Loucy (cell line): ENCODE measurements around the gene APOL6.
A peak's percentile ranks its signal among the peaks of the same experiment; 100 is the strongest.

Experiments used
- H2AFZ ChIP-seq: fragments of 200-600 bp; sonication (generic); 2 replicates; pipeline ENCODE4 v1.6.0; 2016; ENCODE audit warnings: antibody characterized with exemption, mild to moderate bottlenecking, low read length, moderate library complexity
- H3F3A ChIP-seq: fragments of 200-600 bp; 2 replicates; pipeline ENCODE4 v1.6.0; 2016; ENCODE audit warnings: antibody characterized with exemption, low read depth, mild to moderate bottlenecking
- H3K27me3 ChIP-seq: fragments of 200-600 bp; sonication (generic); 2 replicates; pipeline ENCODE4 v1.6.1; 2014; ENCODE audit warnings: low read length, mild to moderate bottlenecking; ENCODE audit not compliant: insufficient read depth, poor library complexity, severe bottlenecking
- H3K36me3 ChIP-seq: fragments of 200-600 bp; sonication (generic); 2 replicates; pipeline ENCODE4 v1.6.1; 2016; ENCODE audit warnings: low read length; ENCODE audit not compliant: insufficient read depth
- H3K4me1 ChIP-seq: fragments of 200-600 bp; sonication (generic); 2 replicates; pipeline ENCODE4 v1.5.1; 2014; ENCODE audit warnings: low read length, mild to moderate bottlenecking; ENCODE audit not compliant: insufficient read depth, poor library complexity, severe bottlenecking
- H3K4me2 ChIP-seq: fragments of 200-600 bp; sonication (generic); 2 replicates; pipeline ENCODE4 v1.6.0; 2014; ENCODE audit warnings: antibody characterized with exemption, low read length, low read depth, mild to moderate bottlenecking; ENCODE audit not compliant: poor library complexity, severe bottlenecking
- H3K4me3 ChIP-seq: fragments of 200-600 bp; sonication (generic); 2 replicates; pipeline ENCODE4 v1.5.1; 2014; ENCODE audit warnings: low read length, mild to moderate bottlenecking, mixed read lengths; ENCODE audit not compliant: poor library complexity, severe bottlenecking
- H3K79me2 ChIP-seq: fragments of 200-600 bp; sonication (generic); 2 replicates; pipeline ENCODE4 v1.6.1; 2014; ENCODE audit warnings: low read length; ENCODE audit not compliant: insufficient read depth
- H3K9ac ChIP-seq: fragments of 200-600 bp; sonication (generic); 2 replicates; pipeline ENCODE4 v1.6.0; 2014; ENCODE audit warnings: mild to moderate bottlenecking, low read depth, low read length, moderate library complexity; ENCODE audit not compliant: poor library complexity, severe bottlenecking
- H3K9me2 ChIP-seq: fragments of 200-600 bp; sonication (generic); replicated peaks from 2 replicates; pipeline ENCODE4 v1.6.1; 2016; ENCODE audit warnings: low read depth, low read length, mixed read lengths
- H3K9me3 ChIP-seq: fragments of 200-600 bp; sonication (generic); 2 replicates; pipeline ENCODE4 v1.6.1; 2014; ENCODE audit warnings: mild to moderate bottlenecking, antibody characterized with exemption, low read length, low read depth; ENCODE audit not compliant: insufficient read depth
- H4K20me1 ChIP-seq: fragments of 200-600 bp; sonication (generic); 2 replicates; pipeline ENCODE4 v1.6.0; 2014; ENCODE audit warnings: antibody characterized with exemption, low read length, mild to moderate bottlenecking; ENCODE audit not compliant: insufficient read depth, poor library complexity, severe bottlenecking
- EZH2phosphoT487 ChIP-seq: fragments of 200-600 bp; IDR thresholded peaks from 2 replicates; pipeline ENCODE4 v1.6.1; 2018; ENCODE audit warnings: antibody characterized with exemption, mild to moderate bottlenecking, moderate library complexity, borderline replicate concordance
- TF ChIP-seq, protein P1 (sequence below): fragments of 200-600 bp; sonication (generic); conservative IDR thresholded peaks from 2 replicates; pipeline ENCODE4 v1.5.1; 2014; ENCODE audit warnings: mild to moderate bottlenecking, antibody characterized with exemption, low read length

APOL6 gene

GRCh38 chr22:35643991-35644390 lies 4.3 kb upstream of the APOL6 start:
- no peaks in the 10 kb centered on the region for H3K27me3 ChIP-seq
- H3K9me2 ChIP-seq = no peaks in the 10 kb centered on the region
- no peak overlapping the region for H3K4me3 ChIP-seq
- H3K36me3 ChIP-seq = no peaks in the 10 kb centered on the region
- peaks cover 14% of the 10 kb centered on the region for H3K4me1 ChIP-seq
- H3K79me2 ChIP-seq = peaks cover 9% of the 10 kb centered on the region
- no peaks in the 10 kb centered on the region for H4K20me1 ChIP-seq
- H3K4me2 ChIP-seq = no peak overlapping the region
- H3F3A ChIP-seq = no peaks in the 10 kb centered on the region
- no peak overlapping the region for H3K9ac ChIP-seq
- TF ChIP-seq, protein P1, sequence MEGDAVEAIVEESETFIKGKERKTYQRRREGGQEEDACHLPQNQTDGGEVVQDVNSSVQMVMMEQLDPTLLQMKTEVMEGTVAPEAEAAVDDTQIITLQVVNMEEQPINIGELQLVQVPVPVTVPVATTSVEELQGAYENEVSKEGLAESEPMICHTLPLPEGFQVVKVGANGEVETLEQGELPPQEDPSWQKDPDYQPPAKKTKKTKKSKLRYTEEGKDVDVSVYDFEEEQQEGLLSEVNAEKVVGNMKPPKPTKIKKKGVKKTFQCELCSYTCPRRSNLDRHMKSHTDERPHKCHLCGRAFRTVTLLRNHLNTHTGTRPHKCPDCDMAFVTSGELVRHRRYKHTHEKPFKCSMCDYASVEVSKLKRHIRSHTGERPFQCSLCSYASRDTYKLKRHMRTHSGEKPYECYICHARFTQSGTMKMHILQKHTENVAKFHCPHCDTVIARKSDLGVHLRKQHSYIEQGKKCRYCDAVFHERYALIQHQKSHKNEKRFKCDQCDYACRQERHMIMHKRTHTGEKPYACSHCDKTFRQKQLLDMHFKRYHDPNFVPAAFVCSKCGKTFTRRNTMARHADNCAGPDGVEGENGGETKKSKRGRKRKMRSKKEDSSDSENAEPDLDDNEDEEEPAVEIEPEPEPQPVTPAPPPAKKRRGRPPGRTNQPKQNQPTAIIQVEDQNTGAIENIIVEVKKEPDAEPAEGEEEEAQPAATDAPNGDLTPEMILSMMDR = no peak
- TF ChIP-seq EZH2phosphoT487 = no peak
- no peaks in the 10 kb centered on the region for H3K9me3 ChIP-seq
- H2AFZ ChIP-seq = no peak overlapping the region

GRCh38 chr22:35645646-35646045 lies 2.6 kb upstream of the APOL6 start:
- H3K4me1 ChIP-seq = peaks cover 26% of the 10 kb centered on the region

DNA sequence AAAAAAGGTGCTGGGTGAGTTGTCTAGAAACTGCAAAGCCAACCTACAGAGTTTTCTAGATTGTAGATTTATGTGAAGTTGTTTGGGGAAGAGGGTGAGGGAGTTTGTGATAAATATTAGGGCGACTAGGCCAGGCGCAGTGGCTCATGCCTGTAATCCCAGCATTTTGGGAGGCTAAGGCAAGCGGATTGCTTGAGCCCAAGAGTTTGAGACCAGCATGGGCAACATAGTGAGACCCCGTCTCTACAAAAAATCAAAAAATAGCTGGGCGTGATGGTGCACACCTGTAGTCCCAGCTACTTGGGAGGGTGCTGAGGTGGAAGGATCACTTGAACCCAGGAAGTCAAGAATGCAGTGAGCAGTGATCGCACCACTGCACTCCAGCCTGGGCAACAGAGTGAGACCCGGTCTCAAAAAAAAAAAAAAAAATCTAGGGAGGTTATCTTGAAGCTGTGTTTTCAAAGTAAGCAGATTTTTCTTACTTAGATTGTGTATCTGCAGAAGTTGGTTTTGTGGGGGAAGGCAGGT lies 844 bp downstream of the APOL6 start:
- peaks cover 38% of the 10 kb centered on the region for H3K79me2 ChIP-seq
- no peaks in the 10 kb centered on the region for H3F3A ChIP-seq
- H3K9me3 ChIP-seq = no peaks in the 10 kb centered on the region; the same call in 1 of the 2 replicates
- H2AFZ ChIP-seq = peak overlapping the region; percentile 87
- H3K9ac ChIP-seq = peak overlapping the region; percentile 88
- peak overlapping the region; percentile 91 for H3K4me3 ChIP-seq
- H3K36me3 ChIP-seq = no peaks in the 10 kb centered on the region
- TF ChIP-seq EZH2phosphoT487 = no peak
- TF ChIP-seq, protein P1 = no peak
- peak overlapping the region; percentile 63 for H3K4me2 ChIP-seq
- H4K20me1 ChIP-seq = no peaks in the 10 kb centered on the region
- H3K9me2 ChIP-seq = no peaks in the 10 kb centered on the region
- H3K4me1 ChIP-seq = peaks cover 25% of the 10 kb centered on the region
- no peaks in the 10 kb centered on the region for H3K27me3 ChIP-seq

More at GRCh38 chr22:35645646-35646045, 2.6 kb upstream of the APOL6 start:
- no peaks in the 10 kb centered on the region for H3K9me2 ChIP-seq
- H3K36me3 ChIP-seq = no peaks in the 10 kb centered on the region
- no peaks in the 10 kb centered on the region for H3K9me3 ChIP-seq
- H3F3A ChIP-seq = no peaks in the 10 kb centered on the region
- H3K4me3 ChIP-seq = no peak overlapping the region
- no peak overlapping the region for H2AFZ ChIP-seq
- H3K27me3 ChIP-seq = no peaks in the 10 kb centered on the region
- H4K20me1 ChIP-seq = no peaks in the 10 kb centered on the region
- H3K9ac ChIP-seq = no peak overlapping the region
- TF ChIP-seq EZH2phosphoT487 = no peak
- TF ChIP-seq, protein P1 = no peak
- peaks cover 25% of the 10 kb centered on the region for H3K79me2 ChIP-seq
- no peak overlapping the region for H3K4me2 ChIP-seq
